Measurements from ENCODE around the gene C22orf31. TPM values are rescaled to one million over a fixed set of nuclear protein-coding genes. Genes with fewer than 3 reads are reported as not detected.
A peak's percentile ranks its signal among the peaks of the same experiment; 100 is the strongest.
"Not testable (repeated sequence)": the region's sequence is repeated elsewhere in the genome, so short reads cannot be mapped to it uniquely, and the experiment has no call there.

The C22orf31 gene
- total RNA-seq, 1 donor from 2014 or later = not detected

DNA sequence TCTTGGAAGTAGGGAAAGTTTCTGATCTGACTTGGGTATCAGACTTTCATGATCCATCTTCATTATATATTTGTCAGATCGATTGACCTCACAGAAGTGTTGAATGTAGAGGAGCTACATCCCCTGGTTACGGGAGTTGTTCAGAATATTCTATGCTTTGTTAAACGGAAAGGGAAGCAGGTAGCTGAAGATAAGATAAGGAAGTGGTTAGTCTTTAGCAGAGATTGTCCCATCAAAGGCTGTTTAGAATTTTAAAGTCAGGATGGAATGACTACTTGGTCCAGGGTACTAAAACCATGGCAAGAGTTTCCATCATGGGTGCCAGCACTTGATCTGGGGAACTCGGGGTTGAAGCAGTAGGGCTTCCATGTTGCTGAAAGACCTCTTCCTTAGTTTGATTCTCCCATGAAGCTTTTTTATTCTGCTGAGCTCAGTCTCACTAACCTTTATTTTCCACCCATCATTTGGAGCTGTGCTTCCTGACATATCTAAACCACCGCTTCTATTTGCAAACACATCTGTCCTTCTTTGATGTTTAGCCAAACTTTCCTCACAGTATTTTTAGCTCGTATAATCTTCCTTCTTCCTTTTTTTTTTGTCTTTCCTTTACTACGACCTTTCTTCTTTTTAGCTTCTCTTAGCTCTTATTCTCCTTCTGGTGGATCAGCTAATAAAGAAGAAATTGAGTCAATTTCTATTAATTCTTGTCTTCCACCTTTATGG is 4.0 kb upstream of the C22orf31 start:
- no peak for DNase-seq
- intact Hi-C loops (cut with DNase I) = no loop called here
- no peak for ATAC-seq (ENCODE audit: poor library complexity)

DNA sequence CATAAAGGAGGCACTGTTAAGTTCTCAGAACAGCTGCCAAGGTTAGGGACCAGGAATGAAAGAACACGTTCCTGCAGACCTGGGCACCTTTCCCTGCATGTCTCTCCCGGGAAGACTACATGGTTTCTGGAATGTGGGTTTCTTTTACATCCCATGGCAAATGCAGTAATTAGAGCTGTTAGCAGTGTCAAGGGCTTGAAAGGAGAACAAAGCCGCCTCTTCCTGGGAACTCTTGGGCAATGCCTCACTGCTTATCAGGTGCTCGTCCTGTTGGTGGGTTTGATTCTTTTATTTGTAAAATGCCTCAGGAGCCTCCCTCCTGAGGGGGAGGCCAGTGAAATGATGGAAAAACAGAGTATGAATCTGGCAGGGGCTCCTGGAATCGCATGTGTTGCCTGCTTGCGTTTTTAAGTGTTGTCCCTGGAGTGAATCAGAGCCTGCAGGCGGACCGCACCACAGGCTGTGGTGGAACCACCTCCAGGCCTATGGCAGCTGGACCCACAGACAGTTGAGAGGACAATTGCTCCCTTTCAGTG is 723 bp upstream of the C22orf31 start:
- intact Hi-C loops (cut with DNase I) = no loop called here

DNA sequence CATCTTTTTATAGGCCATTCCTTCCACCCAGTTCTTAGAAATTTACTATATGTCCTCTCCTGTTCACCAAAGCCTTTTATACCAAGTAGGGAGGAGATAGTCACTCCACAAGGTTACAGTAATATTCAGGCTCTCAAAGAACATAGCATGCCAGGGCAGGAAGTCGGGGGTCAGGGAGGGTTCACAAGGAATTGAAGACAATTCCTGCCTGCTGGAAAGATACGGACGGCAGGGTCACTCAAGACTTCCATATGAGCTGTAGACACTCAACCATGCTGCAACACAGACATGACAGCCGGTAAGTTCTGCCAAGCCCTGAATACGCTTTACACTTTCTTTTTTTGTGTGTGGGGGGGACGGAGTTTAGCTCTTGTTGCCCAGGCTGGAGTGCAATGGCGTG is 700 bp downstream of the C22orf31 start:
- ATAC-seq (ENCODE audit: poor library complexity) = no peak
- no peak for DNase-seq
- intact Hi-C loops (cut with DNase I) = no loop called here

More for the DNA sequence above, 723 bp upstream of the C22orf31 start:
- no peak for DNase-seq
- no peak for ATAC-seq (ENCODE audit: poor library complexity)

DNA sequence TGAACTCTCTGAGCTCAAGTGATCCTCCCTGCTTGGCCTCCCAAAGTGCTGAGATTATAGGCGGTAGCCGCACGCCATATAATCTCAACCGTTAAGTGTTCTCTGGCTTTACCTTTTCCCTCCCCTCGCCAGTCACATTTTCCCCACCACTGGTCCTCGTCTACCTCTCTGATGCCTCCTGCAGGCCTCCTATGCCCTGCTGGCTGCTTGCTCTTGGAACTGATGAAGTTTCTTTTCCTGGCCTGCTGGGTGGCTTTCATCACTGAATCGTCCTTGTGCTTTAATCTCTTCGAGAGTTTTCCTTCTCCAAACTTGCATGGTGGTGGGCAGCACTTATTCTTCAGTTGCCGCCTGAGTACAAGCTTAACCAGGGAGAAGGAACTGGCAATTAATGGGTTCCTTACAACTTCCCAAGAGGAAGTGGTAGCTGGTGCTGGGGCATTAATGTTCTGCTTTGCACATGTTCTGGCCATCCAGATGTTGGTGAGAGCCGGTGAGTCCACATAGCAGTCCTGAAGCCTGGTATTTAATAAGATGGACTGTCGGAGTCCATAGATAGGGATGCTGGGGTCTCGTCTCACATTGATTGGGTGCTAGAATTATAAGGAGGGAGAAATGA is 1.3 kb downstream of the C22orf31 start:
- intact Hi-C loops (cut with DNase I) = no loop called here
- ATAC-seq (ENCODE audit: poor library complexity) (no peak), DNase-seq (no peak)

DNA sequence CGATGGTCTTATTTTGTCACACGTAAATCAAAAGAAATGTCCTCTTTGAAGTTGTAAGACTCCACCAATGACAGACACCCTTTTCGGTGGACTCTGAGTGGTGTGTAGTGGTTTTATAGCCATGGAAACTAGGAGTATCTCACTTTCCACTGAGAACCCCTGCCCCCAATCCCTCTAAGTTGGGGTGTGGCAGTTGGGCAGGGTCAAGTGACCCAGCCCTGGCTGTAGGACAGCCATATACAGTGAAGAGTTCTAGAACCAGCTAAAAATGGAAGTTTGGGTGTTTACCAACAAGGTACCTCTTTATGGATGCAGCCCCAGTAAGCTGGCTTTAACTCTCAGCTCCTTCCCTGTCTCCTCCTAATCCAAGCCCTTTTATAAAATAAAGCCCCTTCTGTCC is 5.2 kb downstream of the C22orf31 start:
- ATAC-seq (ENCODE audit: poor library complexity) (no peak), DNase-seq (no peak)
- intact Hi-C loops (cut with DNase I) = no loop called here

DNA sequence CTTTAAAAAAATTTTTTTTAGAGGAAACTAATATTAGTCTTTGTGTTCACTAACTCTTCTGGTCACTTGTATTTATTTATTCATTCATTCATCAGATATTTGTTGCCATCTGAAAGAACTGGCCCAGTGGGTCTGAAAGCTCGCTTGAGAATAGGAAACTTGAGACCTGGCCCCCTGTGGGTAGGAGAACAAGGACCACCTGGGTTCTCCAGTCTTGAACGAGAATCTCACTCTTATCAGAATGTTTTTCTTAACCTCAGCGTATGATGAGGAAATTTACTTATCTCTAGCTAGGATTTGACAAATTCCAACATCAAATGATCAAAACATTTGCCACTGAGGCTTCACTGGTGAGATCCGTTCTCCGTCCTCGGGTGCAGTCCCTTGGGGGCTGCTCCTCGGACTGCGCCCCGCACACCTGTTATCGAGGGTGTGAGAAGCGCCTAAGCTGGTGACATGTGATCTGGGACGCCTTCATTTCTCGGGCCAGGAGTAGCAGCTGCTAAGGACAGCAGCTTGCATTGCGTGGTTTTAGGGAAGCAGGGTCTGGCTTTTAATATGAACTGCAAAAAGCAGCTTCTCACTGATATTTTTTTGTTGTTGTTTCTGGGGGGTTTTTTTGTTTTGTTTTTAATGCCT is 6.3 kb downstream of the C22orf31 start:
- ATAC-seq (ENCODE audit: poor library complexity) = no peak
- intact Hi-C loops (cut with DNase I) = no loop called here
- no peak for DNase-seq

DNA sequence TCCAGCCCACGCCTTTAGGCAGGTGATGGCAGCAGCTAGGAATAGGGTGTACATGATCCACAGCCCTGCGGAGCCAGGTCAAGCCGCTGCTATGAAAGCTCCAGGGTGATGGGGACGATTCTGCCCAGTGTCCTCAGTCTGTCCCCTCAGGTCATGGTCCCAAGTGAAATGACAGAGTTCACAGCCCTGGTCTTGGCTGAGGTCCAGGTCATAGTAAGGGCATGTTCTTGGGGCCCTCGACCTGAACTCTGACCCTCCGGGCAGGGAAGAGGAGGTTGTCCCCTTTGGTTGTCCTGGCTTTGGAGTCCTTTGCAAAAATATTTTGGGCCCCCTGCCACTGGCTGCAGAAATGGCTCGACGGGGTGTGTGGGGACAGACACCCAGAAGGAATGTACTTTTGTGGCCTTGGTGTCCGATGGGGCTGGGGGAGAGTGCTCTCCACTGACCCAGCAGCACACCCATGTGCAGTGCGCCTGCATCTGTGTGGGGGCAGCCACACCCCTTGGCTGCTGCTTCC is 7.3 kb downstream of the C22orf31 start:
- ATAC-seq (ENCODE audit: poor library complexity) = no peak
- no peak for DNase-seq
- intact Hi-C loops (cut with DNase I) = no loop called here

DNA sequence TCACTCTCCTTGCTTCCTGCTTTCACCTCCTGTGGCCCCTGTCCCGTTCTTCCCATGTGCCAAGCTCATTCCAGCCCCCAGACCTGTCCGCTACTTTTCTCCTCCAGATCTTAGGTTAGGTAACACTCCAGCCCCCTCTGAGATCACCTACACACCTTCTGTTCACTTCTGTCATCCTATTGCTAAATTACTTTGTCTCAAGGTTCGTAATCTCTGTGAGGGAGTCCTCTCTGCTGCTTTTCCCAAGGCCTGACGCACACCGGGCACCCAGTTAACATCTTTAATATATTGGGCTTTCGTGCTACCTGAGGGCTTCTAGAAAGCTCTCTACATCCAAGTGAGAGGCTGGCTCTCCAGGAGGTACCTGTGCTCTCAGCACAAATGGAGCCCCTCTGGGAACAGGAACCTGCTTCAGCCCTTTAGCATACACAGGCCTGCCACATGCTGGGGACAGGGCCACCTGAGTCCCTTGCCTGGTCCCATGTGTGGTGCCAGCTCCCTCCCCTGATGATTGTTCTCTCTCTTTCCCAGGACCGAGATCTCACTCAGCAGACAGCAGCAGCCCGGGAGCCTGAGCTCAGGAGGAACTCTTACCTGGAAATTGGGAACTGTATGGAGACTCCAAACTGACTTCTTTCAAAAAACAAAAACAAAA is 8.5 kb downstream of the C22orf31 start:
- DNase-seq (no peak), ATAC-seq (ENCODE audit: poor library complexity) (no peak)
- intact Hi-C loops (cut with DNase I) = no loop called here

DNA sequence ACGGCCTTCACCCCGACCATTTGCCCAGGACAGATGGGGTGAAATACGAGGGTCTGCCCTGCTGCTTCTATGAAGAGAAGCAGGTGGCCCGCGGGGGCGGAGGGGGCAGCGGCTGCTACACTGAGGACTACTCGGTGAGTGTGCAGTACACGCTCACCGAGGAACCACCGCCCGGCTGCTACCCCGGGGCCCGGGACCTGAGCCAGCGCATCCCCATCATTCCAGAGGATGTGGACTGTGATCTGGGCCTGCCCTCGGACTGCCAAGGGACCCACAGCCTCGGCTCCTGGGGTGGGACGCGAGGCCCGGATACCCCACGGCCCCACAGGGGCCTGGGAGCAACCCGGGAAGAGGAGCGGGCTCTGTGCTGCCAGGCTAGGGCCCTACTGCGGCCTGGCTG is 11.2 kb downstream of the C22orf31 start:
- ATAC-seq (ENCODE audit: poor library complexity) (no peak), DNase-seq (no peak)
- intact Hi-C loops (cut with DNase I) = no loop called here

DNA sequence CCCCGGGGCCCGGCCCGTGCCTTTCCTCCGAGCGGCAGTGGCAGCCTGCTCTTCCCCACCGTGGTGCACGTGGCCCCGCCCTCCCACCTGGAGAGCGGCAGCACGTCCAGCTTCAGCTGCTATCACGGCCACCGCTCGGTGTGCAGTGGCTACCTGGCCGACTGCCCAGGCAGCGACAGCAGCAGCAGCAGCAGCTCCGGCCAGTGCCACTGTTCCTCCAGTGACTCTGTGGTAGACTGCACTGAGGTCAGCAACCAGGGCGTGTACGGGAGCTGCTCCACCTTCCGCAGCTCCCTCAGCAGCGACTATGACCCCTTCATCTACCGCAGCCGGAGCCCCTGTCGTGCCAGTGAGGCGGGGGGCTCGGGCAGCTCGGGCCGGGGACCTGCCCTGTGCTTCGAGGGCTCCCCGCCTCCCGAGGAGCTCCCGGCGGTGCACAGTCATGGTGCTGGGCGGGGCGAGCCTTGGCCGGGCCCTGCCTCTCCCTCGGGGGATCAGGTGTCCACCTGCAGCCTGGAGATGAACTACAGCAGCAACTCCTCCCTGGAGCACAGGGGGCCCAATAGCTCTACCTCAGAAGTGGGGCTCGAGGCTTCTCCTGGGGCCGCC is 11.9 kb downstream of the C22orf31 start:
- ATAC-seq (ENCODE audit: poor library complexity) = no peak
- DNase-seq = no peak
- intact Hi-C loops (cut with DNase I) = no loop called here

DNA sequence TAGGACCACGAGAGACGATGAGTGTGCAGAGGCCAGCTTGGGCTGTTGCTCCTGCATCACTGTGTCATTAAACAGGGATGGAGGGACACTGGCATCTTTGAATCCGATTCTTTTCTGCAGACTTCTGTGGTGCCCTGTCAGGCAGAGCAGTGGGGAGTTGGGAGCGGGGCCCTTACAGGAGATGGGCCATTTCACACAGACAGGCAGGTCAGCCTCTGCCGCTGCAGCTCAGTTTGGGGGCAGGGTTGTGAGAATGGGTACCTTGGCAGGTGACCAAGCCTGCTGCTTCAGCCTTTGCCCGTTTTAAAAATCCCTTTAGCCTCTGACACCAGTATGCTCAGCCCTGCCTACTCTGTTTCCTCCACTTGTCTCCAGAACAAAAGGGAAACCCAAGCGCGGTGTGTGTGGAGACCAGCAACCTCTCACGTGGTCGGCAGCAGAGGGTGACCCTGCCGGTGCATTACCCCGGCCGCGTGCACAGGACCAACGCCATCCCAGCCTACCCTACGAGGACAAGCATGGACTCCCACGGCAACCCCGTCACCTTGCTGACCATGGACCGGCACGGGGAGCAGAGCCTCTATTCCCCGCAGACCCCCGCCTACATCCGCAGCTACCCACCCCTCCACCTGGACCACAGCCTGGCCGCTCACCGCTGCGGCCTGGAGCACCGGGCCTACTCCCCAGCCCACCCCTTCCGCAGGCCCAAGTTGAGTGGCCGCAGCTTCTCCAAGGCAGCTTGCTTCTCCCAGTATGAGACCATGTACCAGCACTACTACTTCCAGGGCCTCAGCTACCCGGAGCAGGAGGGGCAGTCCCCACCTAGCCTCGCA is 12.6 kb downstream of the C22orf31 start:
- ATAC-seq (ENCODE audit: poor library complexity) (no peak), DNase-seq (no peak)
- intact Hi-C loops (cut with DNase I) = no loop called here

DNA sequence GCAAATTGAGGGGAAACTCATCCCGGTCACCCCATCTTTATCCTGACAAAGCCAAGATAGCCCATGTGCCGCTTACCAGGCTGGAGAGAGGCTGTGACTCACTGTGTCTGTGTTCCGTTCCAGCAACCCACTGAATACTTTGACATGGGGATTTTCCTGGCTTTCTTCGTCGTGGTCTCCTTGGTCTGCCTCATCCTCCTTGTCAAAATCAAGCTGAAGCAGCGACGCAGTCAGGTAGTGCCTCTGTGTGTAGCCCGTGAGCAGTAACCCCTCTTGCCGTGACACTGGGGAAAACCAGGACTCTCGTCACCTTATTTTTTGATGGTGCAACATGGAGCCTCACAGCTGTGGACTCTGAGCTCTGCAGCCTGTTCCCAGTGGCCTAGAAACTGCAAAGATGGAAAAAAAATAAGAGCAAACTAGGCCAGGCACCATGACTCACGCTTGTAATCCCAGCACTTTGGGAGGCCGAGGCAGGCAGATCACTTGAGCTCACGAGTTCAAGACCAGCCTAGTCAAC is 16.9 kb downstream of the C22orf31 start:
- no peak for ATAC-seq (ENCODE audit: poor library complexity)
- no peak for DNase-seq
- intact Hi-C loops (cut with DNase I) = no loop called here

DNA sequence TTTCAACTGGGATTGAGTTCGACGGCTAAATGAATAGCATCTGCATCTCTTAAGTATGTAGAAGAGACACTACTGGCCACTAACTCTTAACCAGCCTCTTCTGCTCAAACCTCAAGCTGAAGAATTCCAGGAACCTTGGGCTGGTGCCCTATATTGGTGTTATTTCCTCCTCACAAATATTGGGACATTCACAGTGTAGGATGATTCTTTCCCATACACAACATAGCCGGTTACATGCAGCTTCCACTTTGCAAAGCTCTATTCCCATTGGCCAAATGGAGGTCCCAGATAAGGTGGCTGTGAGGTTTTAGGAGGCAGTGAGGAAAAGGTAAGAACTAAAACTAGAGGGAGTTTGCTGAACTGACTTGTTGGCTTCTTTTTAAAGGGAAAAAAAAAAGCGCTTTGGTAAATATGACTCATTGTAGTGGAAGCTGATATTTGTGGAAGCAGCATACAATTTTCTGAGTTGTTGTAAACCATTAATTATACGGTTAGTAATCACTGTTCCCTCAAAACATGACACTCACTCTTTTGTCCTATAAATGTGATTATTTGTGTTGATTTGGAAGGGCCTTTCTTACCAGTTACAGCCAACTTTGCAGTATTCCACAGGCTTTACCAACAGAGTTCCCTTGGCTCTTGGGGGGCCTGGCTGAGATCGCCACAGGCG is 17.6 kb downstream of the C22orf31 start:
- intact Hi-C loops (cut with DNase I) = no loop called here
- ATAC-seq (ENCODE audit: poor library complexity) (no peak), DNase-seq (no peak)

DNA sequence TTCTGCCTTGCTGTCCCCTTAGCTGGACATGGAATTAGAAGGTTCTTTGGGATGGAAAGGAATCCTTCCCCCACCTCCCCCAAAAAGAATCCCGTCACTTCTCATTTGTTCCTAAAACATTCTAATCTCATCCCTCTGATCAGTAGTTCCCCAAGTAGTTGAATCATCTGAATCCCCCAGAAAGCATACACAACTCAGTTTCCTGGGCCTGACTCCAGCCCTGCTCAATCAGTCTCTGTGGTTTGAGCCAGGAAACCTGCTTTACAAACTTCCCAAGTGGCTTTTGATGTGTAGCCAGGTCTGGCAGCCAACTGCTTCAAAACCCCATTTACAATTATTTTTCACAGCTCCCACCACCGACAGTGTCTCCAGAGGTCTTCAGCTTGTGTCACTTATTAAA is 20.2 kb downstream of the C22orf31 start:
- intact Hi-C loops (cut with DNase I) = loop anchor here (2.0 kb wide), 1 partner anchor 187 kb away; no protein-coding TSS in a partner anchor
- DNase-seq (no peak), ATAC-seq (ENCODE audit: poor library complexity) (no peak)

DNA sequence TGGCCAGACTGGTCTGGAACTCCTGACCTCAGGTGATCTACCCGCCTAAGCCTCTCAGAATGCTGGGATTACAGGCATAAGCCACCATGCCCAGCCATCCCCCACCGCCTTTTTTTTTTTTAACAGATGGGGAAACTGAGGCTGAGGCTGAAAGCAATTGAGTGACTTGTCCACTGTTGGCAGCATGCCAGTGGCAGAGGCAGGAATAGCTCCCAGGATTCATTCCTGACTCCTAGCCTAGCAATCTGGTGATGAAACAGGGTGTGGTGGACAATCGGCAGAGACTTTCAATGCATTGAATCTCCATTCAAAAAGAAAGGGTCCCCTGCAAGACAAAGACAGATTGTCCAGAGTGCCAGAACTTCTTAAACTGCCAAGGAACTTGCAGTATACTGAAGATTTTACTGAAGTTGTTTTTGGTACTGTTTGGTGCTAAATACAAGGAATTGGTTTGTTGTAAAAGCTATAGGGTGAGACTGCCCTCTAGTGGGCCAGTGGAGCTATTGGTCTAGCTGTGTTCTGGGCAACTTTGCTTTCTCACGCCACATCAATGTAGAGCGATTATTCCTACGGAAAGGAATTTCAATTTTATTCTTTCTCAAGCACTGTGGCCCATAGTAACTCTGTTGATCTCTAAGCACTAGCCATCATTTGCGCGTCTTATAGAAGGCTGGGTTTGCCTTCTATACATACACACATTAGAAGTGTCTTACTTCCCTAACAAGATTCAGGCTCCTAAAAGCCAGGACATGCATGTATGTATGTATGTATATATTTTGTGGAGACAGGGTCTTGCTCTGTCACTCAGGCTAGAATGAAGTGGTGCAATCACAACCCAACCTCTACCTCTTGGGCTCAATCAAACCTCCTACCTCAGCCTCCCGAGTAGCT is 21.0 kb downstream of the C22orf31 start:
- ATAC-seq (ENCODE audit: poor library complexity) (peak; percentile 87), DNase-seq (no peak)
- intact Hi-C loops (cut with DNase I) = loop anchor here (2.0 kb wide), 1 partner anchor 186 kb away; no protein-coding TSS in a partner anchor

DNA sequence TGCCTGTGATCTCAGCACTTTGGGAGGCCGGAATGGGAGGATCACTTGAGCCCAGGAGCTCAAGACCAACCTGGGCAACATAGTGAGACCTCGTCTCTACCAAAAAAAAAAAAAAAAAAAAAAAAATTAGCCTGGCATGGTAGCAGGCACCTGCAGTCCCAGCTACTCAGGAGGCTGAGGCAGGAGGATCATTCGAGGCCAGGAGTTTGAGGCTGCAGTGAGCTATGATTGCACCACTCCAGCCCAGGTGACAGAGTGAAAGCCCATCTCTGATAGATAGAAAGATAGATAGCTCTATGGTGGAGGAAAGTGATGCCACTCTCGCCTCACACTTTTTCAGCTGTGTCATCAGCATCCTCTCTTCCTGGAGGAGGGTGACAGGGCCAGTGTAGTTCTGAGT is 21.9 kb downstream of the C22orf31 start:
- intact Hi-C loops (cut with DNase I) = loop anchor here (2.0 to 10.0 kb wide), 2 partner anchors 155 to 185 kb away; partner anchors contain the start of gene ZNRF3
- not testable (repeated sequence) for DNase-seq; ATAC-seq (ENCODE audit: poor library complexity)
